Adrenal gland (tissue), 12 donors: ENCODE measurements around the gene EMC8. TPM values are rescaled to one million over a fixed set of nuclear protein-coding genes. Genes with fewer than 3 reads are reported as not detected.

Experiments
- DNase-seq, 7 donors: peaks; one replicate each; pipeline ENCODE4 v3.0.0-alpha.2; 2019 to 2020
- H3K27ac ChIP-seq, 5 donors: fragments of 200-600 bp; sonication (generic) in 4 of 5; 1 replicate in 3 of 5; 2 replicates in 2 of 5; pipeline versions ENCODE4 v1.5.1 to v1.8.0; 2016 to 2020; ENCODE audit warnings: mild to moderate bottlenecking in 1 of 5
- H3K27me3 ChIP-seq: fragments of 200-600 bp; 2 replicates; pipeline ENCODE4 v1.8.0; 2021
- H3K36me3 ChIP-seq, 2 donors: fragments of 200-600 bp; replicated peaks in 1 of 2; 1 replicate in 1 of 2; 2 replicates in 1 of 2; pipeline versions ENCODE4 v1.5.1 to v1.8.0; 2018 to 2022
- H3K4me1 ChIP-seq, 2 donors: fragments of 200-600 bp; replicated peaks in 1 of 2; 1 replicate in 1 of 2; 2 replicates in 1 of 2; pipeline versions ENCODE4 v1.5.1 to v1.8.0; 2018 to 2021
- H3K4me3 ChIP-seq, 4 donors: fragments of 200-600 bp; sonication (generic) in 3 of 4; one replicate each; pipeline ENCODE4 v1.5.1; 2016 to 2018
- H3K9me3 ChIP-seq, 3 donors: fragments of 200-600 bp; sonication (generic) in 1 of 3; replicated peaks in 1 of 3; 1 replicate in 2 of 3; 2 replicates in 1 of 3; pipeline versions ENCODE4 v1.5.1 to v1.8.0; 2016 to 2021
- POLR2A ChIP-seq, 2 donors: fragments of 450-650 bp; IDR thresholded peaks; one replicate each; pipeline ENCODE4 v1.6.1; 2017; ENCODE audit warnings: antibody characterized with exemption in 2 of 2, mild to moderate bottlenecking in 2 of 2, moderate library complexity in 1 of 2
- WGBS, 4 donors: extraction: QIAGEN DNeasy Blood & Tissue Kit in 2 of 4; methylation state at CpG; one replicate each; pipeline versions ENCODE4 v1.1.5 to v1.1.7; 2013 to 2017; 5-methylcytosine and 5-hydroxymethylcytosine counted together
- intact Hi-C, 2 donors: fragments of 100-400 bp; cut with DNase I; formaldehyde crosslinking; loops; one replicate each; pipeline versions ENCODE4 v1.14.1 to v1.15.0; 2022 to 2023
- polyA plus RNA-seq, 3 donors: library from polyadenylated mRNA; stranded (reverse); fragments of 200-250 nt in 2 of 3; fragments of 350-450 nt in 1 of 3; fragmentation: Illumina TruSeq in 1 of 3; extraction: RNeasy Lipid Tissue Mini Kit (QIAGEN cat#74804) in 1 of 3; gene quantifications; one replicate each; pipeline ENCODE4 v1.2.3, GENCODE V29; 2013 to 2014
- total RNA-seq, 9 donors: library from RNA; depleted of rRNA in 4 of 9; stranded (reverse); fragments of >200 nt in 4 of 9; fragments of 120-200 nt in 1 of 9; fragmentation: NEBNext Ultra II Directional in 1 of 9; extraction: Animal tissue kit (Norgen Biotek cat#: 25700) in 1 of 9; gene quantifications; one replicate each; pipeline versions ENCODE4 v1.1.0 to v1.2.4, GENCODE V29; 2013 to 2023
- TF ChIP-seq, protein P1 (sequence below), 6 experiments: fragments of 450-650 bp in 4 of 6; fragments of 200-600 bp in 2 of 6; sonication (generic) in 1 of 6; IDR thresholded peaks; 1 replicate in 5 of 6; 2 replicates in 1 of 6; pipeline versions ENCODE4 v1.5.1 to v1.8.0; 2016 to 2021; ENCODE audit warnings: antibody characterized with exemption in 6 of 6, mild to moderate bottlenecking in 2 of 6, moderate library complexity in 1 of 6
- donor health status: healthy with polysubstance abuse.
- donor health status: Bipolar disorder and iron deficiency.
- donor health status: DM: yes; HTN: yes; CAD: no.
- donor health status: DM: no; HTN: no; CAD: no.
- donor health status: DM: no; HTN: no; CAD: no.
- donor health status: DM: yes; HTN: yes; CAD: no.

The EMC8 gene
- total and polyA plus RNA-seq, 12 donors = 10.7 to 53.8 (median 24.1) TPM

DNA sequence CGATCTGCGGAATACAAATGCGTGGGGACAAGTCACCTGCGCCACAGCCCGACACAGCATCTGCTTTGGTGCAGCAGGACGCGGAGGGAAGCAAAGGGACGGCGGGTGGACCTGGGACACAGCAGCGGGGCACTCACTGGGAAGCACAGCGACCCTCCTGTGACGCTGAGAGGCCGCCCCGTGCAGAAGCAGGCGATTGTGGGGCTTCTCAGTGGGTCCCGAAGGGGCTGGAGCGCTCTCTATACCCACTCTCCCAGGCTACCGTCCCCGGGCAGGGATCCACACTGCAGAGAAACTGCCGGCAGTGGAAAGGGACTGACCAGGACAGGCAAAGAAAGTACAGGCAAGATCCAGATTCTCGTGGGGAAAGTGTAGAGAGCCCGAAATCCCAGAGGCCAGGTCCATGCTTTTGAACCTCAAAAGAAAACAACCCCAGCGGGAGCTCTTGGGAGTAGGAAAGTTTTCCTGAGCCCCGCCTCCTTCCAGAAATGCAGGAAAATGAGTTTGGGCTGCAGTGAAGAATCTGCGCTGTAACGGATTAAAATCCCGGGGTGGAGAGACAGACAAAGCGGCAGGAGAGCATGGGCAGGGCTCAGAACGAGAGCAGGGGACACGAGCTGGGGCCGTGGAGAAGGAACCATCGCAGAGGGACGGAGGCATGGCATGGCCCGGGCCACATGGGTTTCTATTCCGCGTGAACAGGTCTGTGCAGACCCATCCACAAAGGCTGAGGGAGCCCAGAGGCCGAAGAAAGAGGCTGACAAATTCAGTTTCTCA, 12.9 kb upstream of the EMC8 start:
- WGBS, 4 donors = 41 to 50% (median 46%) methylated on average over 26 to 37 of the region's 37 CpGs
- Histone ChIP-seq H3K4me1 (no peaks in the 10 kb centered on the region), H3K27me3 (no peaks in the 10 kb centered on the region), H3K9me3 (no peaks in the 10 kb centered on the region), H3K27ac (no peak overlapping the region), H3K4me3 (no peak overlapping the region), H3K36me3 (no peaks in the 10 kb centered on the region)
- no peak for DNase-seq
- intact Hi-C loops = no loop called here
- TF ChIP-seq POLR2A (IDR thresholded peaks at IDR 0.05) = no peak
- TF ChIP-seq, protein P1, sequence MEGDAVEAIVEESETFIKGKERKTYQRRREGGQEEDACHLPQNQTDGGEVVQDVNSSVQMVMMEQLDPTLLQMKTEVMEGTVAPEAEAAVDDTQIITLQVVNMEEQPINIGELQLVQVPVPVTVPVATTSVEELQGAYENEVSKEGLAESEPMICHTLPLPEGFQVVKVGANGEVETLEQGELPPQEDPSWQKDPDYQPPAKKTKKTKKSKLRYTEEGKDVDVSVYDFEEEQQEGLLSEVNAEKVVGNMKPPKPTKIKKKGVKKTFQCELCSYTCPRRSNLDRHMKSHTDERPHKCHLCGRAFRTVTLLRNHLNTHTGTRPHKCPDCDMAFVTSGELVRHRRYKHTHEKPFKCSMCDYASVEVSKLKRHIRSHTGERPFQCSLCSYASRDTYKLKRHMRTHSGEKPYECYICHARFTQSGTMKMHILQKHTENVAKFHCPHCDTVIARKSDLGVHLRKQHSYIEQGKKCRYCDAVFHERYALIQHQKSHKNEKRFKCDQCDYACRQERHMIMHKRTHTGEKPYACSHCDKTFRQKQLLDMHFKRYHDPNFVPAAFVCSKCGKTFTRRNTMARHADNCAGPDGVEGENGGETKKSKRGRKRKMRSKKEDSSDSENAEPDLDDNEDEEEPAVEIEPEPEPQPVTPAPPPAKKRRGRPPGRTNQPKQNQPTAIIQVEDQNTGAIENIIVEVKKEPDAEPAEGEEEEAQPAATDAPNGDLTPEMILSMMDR (IDR thresholded peaks at IDR 0.05) = no peak

DNA sequence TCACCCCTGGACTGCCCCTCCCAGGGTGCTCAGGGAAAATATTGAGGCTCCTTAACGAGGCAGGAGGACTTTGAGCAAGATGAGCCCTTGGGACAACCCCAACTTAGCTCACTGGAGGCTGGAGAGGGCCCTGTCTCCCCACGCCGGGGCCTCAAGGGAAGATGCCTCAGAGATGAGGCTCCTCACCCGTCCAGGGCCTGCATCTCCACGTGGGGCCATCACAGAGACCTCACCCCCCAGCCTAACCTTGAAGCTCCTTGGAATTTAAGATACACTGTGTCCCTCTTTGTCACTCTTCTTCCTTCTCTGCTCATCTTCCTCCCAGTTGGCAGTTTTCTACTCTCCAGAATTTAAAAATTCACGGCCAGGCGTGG, 11.4 kb upstream of the EMC8 start:
- Histone ChIP-seq H3K27me3 (no peaks in the 10 kb centered on the region), H3K27ac (no peak overlapping the region), H3K4me3 (no peak overlapping the region), H3K36me3 (peaks cover 0 to 12% of the 10 kb centered on the region in 2 donors), H3K9me3 (no peaks in the 10 kb centered on the region), H3K4me1 (no peaks in the 10 kb centered on the region)
- DNase-seq = no peak
- TF ChIP-seq, protein P1 (IDR thresholded peaks at IDR 0.05) = no peak
- TF ChIP-seq POLR2A (IDR thresholded peaks at IDR 0.05) = no peak
- WGBS, 4 donors = 79 to 92% (median 87%) methylated on average over 7 of the region's 7 CpGs
- intact Hi-C loops = no loop called here

DNA sequence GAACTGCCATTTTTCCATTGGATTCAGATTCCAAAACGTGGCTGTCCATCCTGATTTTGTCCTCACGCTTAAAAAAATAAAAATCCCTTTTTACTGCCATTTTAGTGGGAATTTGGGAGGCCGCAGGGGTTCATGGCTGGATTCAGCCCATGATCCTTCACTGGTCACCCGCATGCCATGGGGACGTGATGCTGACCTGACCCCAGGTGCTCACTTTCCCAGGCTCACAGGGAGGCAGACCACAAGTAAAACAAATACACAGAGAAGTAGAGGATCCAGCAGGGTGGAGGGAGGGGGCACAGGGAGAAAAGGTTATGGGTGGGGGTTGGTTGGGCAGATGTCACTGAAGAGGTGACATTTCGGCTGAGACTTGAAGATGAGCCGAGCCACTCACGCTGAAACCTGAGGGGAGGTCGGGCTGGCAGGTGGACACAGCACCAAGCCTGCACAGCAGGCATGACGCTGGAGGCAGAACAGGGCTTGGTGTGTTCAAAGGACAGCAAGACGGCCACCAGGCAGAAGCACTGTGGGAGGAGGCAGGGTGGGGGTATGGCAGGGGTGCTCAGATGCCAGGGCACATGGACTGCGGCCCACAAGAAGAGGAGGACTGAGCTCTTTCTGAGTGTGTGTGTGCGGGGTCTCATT, 10.9 kb upstream of the EMC8 start:
- no peak for DNase-seq
- Histone ChIP-seq H3K9me3 (no peaks in the 10 kb centered on the region), H3K4me3 (no peak overlapping the region), H3K4me1 (no peaks in the 10 kb centered on the region), H3K27ac (no peak overlapping the region), H3K27me3 (no peaks in the 10 kb centered on the region), H3K36me3 (peaks cover 0 to 17% of the 10 kb centered on the region in 2 donors)
- intact Hi-C loops = no loop called here
- no peak for TF ChIP-seq POLR2A (IDR thresholded peaks at IDR 0.05)
- TF ChIP-seq, protein P1 (IDR thresholded peaks at IDR 0.05) = no peak
- 74 to 89% (median 86%) methylated on average over 13 of the region's 13 CpGs for WGBS, 4 donors

DNA sequence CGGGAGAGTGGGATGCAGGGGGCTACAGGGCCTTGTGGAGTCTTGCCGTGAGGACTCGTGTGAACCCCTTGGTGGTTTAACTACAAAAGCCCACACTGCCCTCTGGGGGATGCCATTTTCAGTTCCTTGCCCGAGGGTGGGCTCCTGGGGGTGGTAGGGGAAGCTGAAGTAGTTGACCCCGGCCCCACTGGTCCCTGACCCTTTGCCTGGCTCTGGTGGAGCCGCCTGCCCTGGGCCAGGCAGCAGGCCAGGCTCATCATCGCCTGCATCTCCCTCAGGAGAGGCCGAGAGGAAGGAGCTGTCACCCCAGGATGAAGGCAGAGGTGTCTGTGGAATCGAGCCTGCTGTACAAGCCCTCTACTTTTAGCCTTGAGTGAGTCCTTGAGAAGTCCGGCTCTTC, 10.3 kb upstream of the EMC8 start:
- H3K27ac ChIP-seq = no peak overlapping the region
- no peaks in the 10 kb centered on the region for H3K9me3 ChIP-seq
- DNase-seq = no peak
- TF ChIP-seq, protein P1 (IDR thresholded peaks at IDR 0.05) = no peak
- no peak for TF ChIP-seq POLR2A (IDR thresholded peaks at IDR 0.05)
- H3K4me3 ChIP-seq = no peak overlapping the region
- no peaks in the 10 kb centered on the region for H3K27me3 ChIP-seq
- intact Hi-C loops = no loop called here
- WGBS, 4 donors = 40 to 72% (median 61%) methylated on average over 1 to 10 of the region's 10 CpGs
- no peaks in the 10 kb centered on the region for H3K4me1 ChIP-seq
- H3K36me3 ChIP-seq = peaks cover 0 to 23% of the 10 kb centered on the region in 2 donors
